Fibroblast of mammary gland (primary cell): ENCODE measurements around the gene FCHSD2.

ENCODE experiments used
- DNase-seq: peaks from one replicate; pipeline ENCODE4 v3.0.0-alpha.2; 2010; ENCODE audit warnings: low read depth
- H3K4me3 ChIP-seq: 2 replicates; pipeline ENCODE4 v1.5.1; 2011; ENCODE audit warnings: low read depth, mild to moderate bottlenecking, low read length, moderate library complexity; ENCODE audit not compliant: control insufficient read depth
- TF ChIP-seq, protein P1 (sequence below): conservative IDR thresholded peaks from 2 replicates; pipeline ENCODE4 v1.5.1; 2011; ENCODE audit warnings: low read depth, low read length, inconsistent platforms; ENCODE audit not compliant: control insufficient read depth, insufficient read depth

Gene FCHSD2

DNA sequence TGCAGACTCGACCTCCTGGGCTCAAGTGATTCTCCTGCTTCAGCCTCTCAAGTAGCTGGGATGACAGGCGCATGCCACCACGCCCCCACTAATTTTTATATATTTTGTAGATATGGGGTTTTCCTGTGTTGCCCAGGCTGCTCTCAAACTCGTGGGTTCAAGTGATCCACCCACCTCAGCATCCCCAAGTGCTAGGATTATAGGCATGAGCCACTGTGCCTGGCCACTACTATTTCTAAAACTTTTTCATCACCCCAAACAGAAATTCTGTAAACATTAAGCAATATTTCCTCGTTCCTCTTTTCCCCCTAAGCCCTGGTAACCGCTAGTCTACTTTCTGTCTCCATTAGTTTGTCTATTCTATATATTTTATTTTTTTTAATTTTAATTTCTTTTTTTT lies 336.9 kb downstream of the FCHSD2 start:
- no peak overlapping the region for H3K4me3 ChIP-seq
- TF ChIP-seq, protein P1, sequence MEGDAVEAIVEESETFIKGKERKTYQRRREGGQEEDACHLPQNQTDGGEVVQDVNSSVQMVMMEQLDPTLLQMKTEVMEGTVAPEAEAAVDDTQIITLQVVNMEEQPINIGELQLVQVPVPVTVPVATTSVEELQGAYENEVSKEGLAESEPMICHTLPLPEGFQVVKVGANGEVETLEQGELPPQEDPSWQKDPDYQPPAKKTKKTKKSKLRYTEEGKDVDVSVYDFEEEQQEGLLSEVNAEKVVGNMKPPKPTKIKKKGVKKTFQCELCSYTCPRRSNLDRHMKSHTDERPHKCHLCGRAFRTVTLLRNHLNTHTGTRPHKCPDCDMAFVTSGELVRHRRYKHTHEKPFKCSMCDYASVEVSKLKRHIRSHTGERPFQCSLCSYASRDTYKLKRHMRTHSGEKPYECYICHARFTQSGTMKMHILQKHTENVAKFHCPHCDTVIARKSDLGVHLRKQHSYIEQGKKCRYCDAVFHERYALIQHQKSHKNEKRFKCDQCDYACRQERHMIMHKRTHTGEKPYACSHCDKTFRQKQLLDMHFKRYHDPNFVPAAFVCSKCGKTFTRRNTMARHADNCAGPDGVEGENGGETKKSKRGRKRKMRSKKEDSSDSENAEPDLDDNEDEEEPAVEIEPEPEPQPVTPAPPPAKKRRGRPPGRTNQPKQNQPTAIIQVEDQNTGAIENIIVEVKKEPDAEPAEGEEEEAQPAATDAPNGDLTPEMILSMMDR = no peak
- no peak for DNase-seq

DNA sequence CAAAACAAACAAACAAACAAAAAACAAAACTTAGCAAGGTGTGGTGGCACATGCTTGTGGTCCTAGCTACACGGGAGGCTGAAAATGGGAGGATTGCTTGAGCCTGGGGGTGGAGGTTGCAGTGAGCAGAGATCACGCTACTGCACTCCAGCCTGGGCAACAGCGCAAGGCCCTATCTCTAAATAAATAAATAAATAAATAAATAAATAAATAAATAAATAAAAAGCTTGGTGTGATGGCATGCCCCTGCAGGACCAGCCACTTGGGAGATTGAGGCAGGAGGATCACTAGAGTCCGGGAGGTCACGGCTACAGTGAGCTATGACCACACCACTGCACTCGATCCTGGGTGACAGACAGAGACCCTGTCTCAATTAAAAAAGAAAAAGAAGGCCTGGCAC lies 339.3 kb downstream of the FCHSD2 start:
- TF ChIP-seq, protein P1 = no peak
- no peak for DNase-seq
- H3K4me3 ChIP-seq = no peak overlapping the region

DNA sequence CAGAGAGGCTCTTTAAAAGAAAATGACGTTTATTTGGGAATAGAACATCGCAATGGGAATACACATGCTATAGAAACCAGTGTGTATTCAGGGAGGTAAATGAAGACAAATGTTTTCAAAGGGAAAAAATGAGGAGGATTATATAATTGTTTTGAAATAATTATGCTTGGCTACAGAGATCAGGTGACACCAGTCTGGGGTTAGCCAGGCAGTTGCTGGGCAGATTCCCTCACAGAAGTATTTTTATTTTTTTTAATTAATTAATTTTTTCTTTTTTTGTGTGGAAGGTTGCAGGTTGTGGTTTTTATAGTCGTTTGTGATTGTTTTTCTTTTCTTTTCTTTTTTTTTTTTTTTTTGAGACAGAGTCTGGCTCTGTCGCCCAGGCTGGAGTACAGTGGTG lies 342.7 kb downstream of the FCHSD2 start:
- DNase-seq = no peak
- no peak overlapping the region for H3K4me3 ChIP-seq
- TF ChIP-seq, protein P1 = no peak

DNA sequence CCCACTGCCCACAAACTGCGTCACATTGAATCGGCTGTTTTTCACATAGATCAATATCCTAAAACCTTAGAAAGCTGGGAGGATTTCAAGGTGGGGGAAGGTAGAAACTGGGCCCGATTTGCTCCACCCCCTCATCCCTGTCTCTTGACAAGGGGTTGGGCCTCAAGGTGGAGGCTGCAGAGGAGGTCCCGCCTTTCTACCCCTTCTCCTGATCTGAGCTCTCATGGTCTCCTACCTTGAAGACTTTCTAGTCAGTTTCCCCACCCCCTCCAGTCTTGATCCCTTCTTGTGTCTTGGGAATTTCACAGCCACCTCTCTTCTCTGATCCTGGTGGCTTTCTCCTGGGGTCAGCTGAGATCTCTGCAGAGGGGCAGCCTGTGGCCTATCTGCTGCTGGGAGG lies 343.8 kb downstream of the FCHSD2 start:
- H3K4me3 ChIP-seq = no peak overlapping the region
- no peak for DNase-seq
- TF ChIP-seq, protein P1 = no peak

DNA sequence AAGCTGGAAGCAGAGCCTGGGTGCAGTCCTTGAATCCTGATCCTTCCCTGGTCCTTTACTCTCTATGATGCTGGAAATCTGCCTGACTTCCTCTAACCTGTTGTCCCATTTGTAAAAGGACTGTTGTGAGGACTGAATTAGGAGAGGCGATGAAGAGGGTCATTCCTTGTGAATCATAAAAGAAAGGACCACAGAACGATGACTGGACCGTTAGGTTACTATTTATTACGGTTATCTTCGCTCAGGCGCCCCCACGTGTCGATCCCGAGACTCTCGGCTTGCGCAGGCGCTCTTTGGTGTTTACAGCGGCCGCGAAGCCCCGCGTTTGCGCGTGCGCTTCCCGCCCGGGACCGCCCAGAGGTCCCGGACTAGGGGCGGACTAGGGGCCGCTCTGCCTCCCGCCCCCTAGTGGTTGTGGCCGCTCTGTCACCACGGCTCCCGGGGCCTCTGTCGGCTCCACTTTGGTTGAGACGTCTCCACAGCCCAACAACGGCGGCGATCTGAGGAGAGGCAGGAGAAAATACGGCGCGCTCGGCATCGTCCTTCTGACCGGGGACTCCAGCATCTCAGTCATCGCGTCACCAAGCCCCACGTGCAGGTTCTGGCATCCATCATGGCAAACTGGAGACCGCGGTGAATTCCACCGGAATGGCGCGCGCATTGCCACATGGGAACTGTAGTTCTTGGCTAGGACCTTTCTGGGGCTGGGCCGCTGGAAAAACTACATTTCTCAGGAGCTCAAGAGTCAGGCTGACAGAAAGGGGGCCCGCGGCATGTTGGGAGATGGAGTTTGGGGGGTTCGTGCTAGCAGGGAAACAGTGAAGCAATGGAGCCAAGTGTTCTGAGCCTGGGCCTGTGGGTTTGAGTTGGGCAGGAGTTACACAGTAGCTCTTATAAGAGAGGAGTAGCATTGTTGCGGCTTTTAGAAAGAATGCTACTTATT lies 348.4 kb downstream of the FCHSD2 start, which contains the start of gene STARD10:
Gene STARD10 (minus strand): TSS at position 623 of the 943 bp plus-strand sequence. CDS start 12,866 bp downstream, outside the sequence.
- TF ChIP-seq, protein P1 = peak; percentile 62
- H3K4me3 ChIP-seq = peak within 1 kb of the TSS; percentile 76
- peak; percentile 92 for DNase-seq

DNA sequence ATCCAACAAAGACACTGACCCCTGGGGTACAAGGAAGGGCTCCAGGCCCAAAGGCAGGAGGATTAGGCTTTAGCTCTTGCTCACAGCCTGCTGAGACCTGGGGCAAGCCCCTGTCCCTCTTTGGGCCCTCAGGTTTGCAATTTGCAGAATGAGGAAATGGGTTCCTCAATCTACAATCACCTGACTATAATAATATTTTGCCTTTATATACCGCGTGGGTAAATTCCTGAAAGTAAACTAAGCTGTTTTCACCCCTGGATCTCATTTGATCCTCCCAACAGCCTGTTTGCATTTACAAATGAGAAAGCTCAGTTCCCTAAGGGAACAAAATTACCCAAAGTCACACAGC lies 349.1 kb downstream of the FCHSD2 start:
- no peak for DNase-seq
- H3K4me3 ChIP-seq = no peak overlapping the region
- TF ChIP-seq, protein P1 = no peak
